Astrocyte (in vitro differentiated cells and primary cell): Measurements from ENCODE around the gene OBSL1. TPM values are rescaled to one million over a fixed set of nuclear protein-coding genes. Genes with fewer than 3 reads are reported as not detected.
A peak's percentile ranks its signal among the peaks of the same experiment; 100 is the strongest.

ENCODE experiments used
- DNase-seq: peaks from one replicate; pipeline ENCODE4 v3.0.0-alpha.2; 2010; ENCODE audit warnings: low read depth
- FAIRE-seq: peaks from 2 replicates; lab custom pipeline; 2011; peaks lifted over from hg19 to GRCh38; lab: Jason Lieb, UNC
- H2AFZ ChIP-seq: 2 replicates; pipeline ENCODE4 v1.6.0; 2012; ENCODE audit warnings: low read depth, low read length, inconsistent platforms
- H3K27ac ChIP-seq: 2 replicates; pipeline ENCODE4 v1.5.1; 2011; ENCODE audit warnings: low read depth, low read length, inconsistent platforms
- H3K27me3 ChIP-seq: 2 replicates; pipeline ENCODE4 v1.6.0; 2011; ENCODE audit warnings: low read length, inconsistent platforms; ENCODE audit not compliant: insufficient read depth
- H3K36me3 ChIP-seq: 2 replicates; pipeline ENCODE4 v1.5.1; 2011; ENCODE audit warnings: low read length, inconsistent platforms; ENCODE audit not compliant: insufficient read depth
- H3K4me1 ChIP-seq: 2 replicates; pipeline ENCODE4 v1.5.1; 2011; ENCODE audit warnings: low read length, inconsistent platforms; ENCODE audit not compliant: insufficient read depth
- H3K4me2 ChIP-seq: 2 replicates; pipeline ENCODE4 v1.6.0; 2012; ENCODE audit warnings: low read length, inconsistent platforms
- H3K4me3 ChIP-seq: 2 replicates; pipeline ENCODE4 v1.5.1; 2011; ENCODE audit warnings: low read depth, mild to moderate bottlenecking, low read length, inconsistent platforms; ENCODE audit not compliant: insufficient read depth
- H3K79me2 ChIP-seq: 2 replicates; pipeline ENCODE4 v1.6.0; 2012; ENCODE audit warnings: mild to moderate bottlenecking, low read length, inconsistent platforms; ENCODE audit not compliant: insufficient read depth
- H3K9ac ChIP-seq: 2 replicates; pipeline ENCODE4 v1.6.0; 2012; ENCODE audit warnings: mild to moderate bottlenecking, low read length, inconsistent platforms
- H3K9me3 ChIP-seq: 2 replicates; pipeline ENCODE4 v1.5.1; 2012; ENCODE audit warnings: low read depth, mild to moderate bottlenecking, low read length, inconsistent platforms; ENCODE audit not compliant: insufficient read depth
- H4K20me1 ChIP-seq: 2 replicates; pipeline ENCODE4 v1.6.0; 2012; ENCODE audit warnings: low read length, inconsistent platforms; ENCODE audit not compliant: insufficient read depth
- H3K27ac Mint-ChIP-seq: one replicate; pipeline ENCODE4 v1.8.0; 2021; ENCODE audit warnings: mild to moderate bottlenecking, mixed read lengths; ENCODE audit not compliant: unreplicated experiment
- H3K27me3 Mint-ChIP-seq: one replicate; pipeline ENCODE4 v1.8.0; 2021; ENCODE audit warnings: low read depth, mixed read lengths; ENCODE audit not compliant: unreplicated experiment
- H3K36me3 Mint-ChIP-seq: one replicate; pipeline ENCODE4 v1.8.0; 2021; ENCODE audit warnings: low read depth, mixed read lengths; ENCODE audit not compliant: unreplicated experiment
- H3K4me1 Mint-ChIP-seq: one replicate; pipeline ENCODE4 v1.8.0; 2021; ENCODE audit warnings: low read depth, mixed read lengths; ENCODE audit not compliant: unreplicated experiment
- H3K4me3 Mint-ChIP-seq: one replicate; pipeline ENCODE4 v1.8.0; 2021; ENCODE audit warnings: mild to moderate bottlenecking, moderate library complexity, mixed read lengths; ENCODE audit not compliant: unreplicated experiment
- H3K9me3 Mint-ChIP-seq: one replicate; pipeline ENCODE4 v1.8.0; 2021; ENCODE audit warnings: mild to moderate bottlenecking, mixed read lengths; ENCODE audit not compliant: unreplicated experiment
- EZH2 ChIP-seq: IDR thresholded peaks from 2 replicates; pipeline ENCODE4 v1.6.1; 2012; ENCODE audit warnings: mild to moderate bottlenecking, low read length, inconsistent platforms; ENCODE audit not compliant: insufficient read depth
- total RNA-seq: library from RNA; stranded (reverse); gene quantifications from 2 replicates; pipeline ENCODE4 v1.2.1, GENCODE V29; 2021
- TF ChIP-seq, protein P1 (sequence below): IDR thresholded peaks from 2 replicates; pipeline ENCODE4 v1.5.1; 2011; ENCODE audit warnings: low read depth, mild to moderate bottlenecking, inconsistent platforms, low read length, moderate library complexity; ENCODE audit not compliant: insufficient read depth

Gene OBSL1
- total RNA-seq, 1 donor from 2014 or later, result 77.5 TPM

- Histone ChIP-seq H3K79me2 (no peaks in the 10 kb centered on the region), H3K4me2 (peak overlapping the region; percentile 97), H3K9ac (peak overlapping the region; percentile 72), H3K4me3 (peak overlapping the region; percentile 62), H3K36me3 (no peaks in the 10 kb centered on the region), H2AFZ (peak overlapping the region; percentile 92), H3K4me1 (peaks cover 14% of the 10 kb centered on the region), H3K9me3 (no peaks in the 10 kb centered on the region), H3K27ac (peak overlapping the region; percentile 7), H4K20me1 (peaks cover 5% of the 10 kb centered on the region), H3K27me3 (no peaks in the 10 kb centered on the region)
- Mint-ChIP-seq H3K4me1 (peaks cover 1% of the 10 kb centered on the region), H3K9me3 (no peaks in the 10 kb centered on the region), H3K27me3 (peaks cover 17% of the 10 kb centered on the region), H3K36me3 (peaks cover 9% of the 10 kb centered on the region), H3K4me3 (peak overlapping the region; percentile 81), H3K27ac (no peak overlapping the region)
- DNase-seq (peak; percentile 57), FAIRE-seq (no peak)
- no peak for TF ChIP-seq EZH2
- TF ChIP-seq, protein P1, sequence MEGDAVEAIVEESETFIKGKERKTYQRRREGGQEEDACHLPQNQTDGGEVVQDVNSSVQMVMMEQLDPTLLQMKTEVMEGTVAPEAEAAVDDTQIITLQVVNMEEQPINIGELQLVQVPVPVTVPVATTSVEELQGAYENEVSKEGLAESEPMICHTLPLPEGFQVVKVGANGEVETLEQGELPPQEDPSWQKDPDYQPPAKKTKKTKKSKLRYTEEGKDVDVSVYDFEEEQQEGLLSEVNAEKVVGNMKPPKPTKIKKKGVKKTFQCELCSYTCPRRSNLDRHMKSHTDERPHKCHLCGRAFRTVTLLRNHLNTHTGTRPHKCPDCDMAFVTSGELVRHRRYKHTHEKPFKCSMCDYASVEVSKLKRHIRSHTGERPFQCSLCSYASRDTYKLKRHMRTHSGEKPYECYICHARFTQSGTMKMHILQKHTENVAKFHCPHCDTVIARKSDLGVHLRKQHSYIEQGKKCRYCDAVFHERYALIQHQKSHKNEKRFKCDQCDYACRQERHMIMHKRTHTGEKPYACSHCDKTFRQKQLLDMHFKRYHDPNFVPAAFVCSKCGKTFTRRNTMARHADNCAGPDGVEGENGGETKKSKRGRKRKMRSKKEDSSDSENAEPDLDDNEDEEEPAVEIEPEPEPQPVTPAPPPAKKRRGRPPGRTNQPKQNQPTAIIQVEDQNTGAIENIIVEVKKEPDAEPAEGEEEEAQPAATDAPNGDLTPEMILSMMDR, result no peak
Measured at GRCh38 chr2:219552382-219553167, 18.8 kb downstream of the OBSL1 start.

DNA sequence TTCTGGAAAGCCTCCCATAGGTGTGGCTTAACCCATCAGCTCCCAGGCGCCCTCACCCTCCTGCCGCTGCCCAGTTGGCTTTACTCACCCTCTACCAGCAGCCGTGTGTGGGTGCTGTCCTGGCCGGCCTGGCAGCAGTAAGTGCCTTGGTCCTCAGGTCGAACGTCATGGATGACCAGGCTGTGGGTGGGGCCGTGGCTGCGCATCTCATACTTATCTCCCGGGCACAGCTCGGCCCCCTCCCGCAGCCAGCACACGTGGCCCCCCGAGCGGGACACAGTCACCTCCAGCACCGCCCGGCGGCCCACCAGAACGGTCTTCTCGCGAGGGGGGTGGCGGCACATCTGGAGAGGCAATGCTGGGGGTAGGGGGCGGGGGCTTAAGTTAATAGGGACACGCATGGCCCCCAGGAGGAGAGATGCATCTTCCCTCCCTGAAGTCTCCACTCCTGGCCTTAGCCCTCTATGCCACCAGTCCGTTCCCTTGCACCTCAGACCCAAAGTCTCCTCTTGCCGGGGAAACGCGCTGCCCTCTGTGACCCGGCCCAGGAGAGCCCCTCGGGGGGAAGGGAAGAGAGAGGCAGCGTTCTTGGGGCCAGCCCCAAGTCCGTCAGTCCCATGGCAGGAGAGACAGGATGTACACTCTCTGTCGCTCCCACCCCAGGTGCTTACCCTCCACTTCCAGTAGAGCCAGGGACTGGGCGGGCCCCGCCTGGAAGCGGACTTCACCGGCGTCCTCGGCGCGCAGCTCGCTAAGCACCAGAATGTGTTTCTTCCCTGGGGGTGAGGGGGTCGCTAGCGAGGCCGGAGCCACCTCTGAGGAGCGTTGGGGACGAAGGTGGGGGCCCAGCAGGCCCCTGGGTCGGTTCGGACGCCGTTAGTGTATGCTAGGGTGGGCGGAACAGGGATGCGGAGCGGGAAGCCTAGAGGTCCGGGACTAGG, 19.6 kb downstream of the OBSL1 start:
- no peaks in the 10 kb centered on the region for H3K9me3 Mint-ChIP-seq
- H3K9ac ChIP-seq, result peak overlapping the region; percentile 72
- peaks cover 20% of the 10 kb centered on the region for H3K27me3 Mint-ChIP-seq
- no peaks in the 10 kb centered on the region for H3K36me3 ChIP-seq
- no peaks in the 10 kb centered on the region for H3K9me3 ChIP-seq
- H3K27ac Mint-ChIP-seq, result no peak overlapping the region
- peak overlapping the region; percentile 97 for H3K4me2 ChIP-seq
- H3K27ac ChIP-seq, result no peak overlapping the region
- H3K4me1 Mint-ChIP-seq, result peaks cover 1% of the 10 kb centered on the region
- H3K4me1 ChIP-seq, result peaks cover 14% of the 10 kb centered on the region
- TF ChIP-seq, protein P1, result no peak
- no peak for TF ChIP-seq EZH2
- no peak for FAIRE-seq
- no peaks in the 10 kb centered on the region for H3K27me3 ChIP-seq
- peaks cover 9% of the 10 kb centered on the region for H3K36me3 Mint-ChIP-seq
- peaks cover 5% of the 10 kb centered on the region for H4K20me1 ChIP-seq
- no peaks in the 10 kb centered on the region for H3K79me2 ChIP-seq
- H2AFZ ChIP-seq, result peak overlapping the region; percentile 92
- peak overlapping the region; percentile 62 for H3K4me3 ChIP-seq
- H3K4me3 Mint-ChIP-seq, result peak overlapping the region; percentile 81
- peak; percentile 42 for DNase-seq
